NOMO-1 (cell line): ENCODE data around the gene FBF1.

Source experiments
- DNase-seq, 2 experiments: peaks; one replicate each; lab custom pipeline; 2025; ENCODE audit not compliant: unreplicated experiment in 2 of 2; lab: John Stamatoyannopoulos, UW

The FBF1 gene

DNA sequence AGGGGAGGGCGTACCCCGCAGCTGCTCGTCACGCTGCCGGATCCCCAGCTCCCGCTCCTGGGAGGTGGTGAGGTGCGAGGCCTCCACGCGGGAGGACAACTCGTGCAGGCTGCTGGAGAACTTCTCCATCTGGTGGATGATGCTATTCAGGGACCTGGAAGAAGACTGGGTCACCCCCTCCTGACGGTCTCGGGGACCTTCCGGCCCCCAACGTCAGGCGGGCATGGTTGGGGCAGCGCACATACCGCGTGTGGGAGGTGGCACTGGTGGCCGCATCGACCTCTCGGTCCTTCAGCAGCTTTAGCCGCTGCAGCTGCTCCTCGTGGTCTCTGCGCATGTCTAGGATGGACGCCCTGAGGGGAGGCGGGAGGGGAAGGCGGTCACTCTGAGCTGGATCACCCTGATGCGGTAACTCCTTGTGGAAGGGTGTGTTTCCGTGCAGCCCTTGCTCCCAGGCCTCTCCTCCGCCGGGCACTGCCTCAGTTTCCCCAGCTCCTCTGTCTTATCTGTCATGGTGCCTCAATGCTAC is 22.9 kb downstream of the FBF1 start:
- no peak for DNase-seq

- no peak for DNase-seq
Observed at GRCh38 chr17:75917141-75917916, 23.5 kb downstream of the FBF1 start.

GRCh38 chr17:75915268-75915667 is 25.6 kb downstream of the FBF1 start:
- DNase-seq: no peak

- DNase-seq: no peak
Observed at GRCh38 chr17:75914643-75915267, 26.1 kb downstream of the FBF1 start.

GRCh38 chr17:75913537-75914210 is 27.2 kb downstream of the FBF1 start:
- DNase-seq: no peak

GRCh38 chr17:75910699-75911098 is 30.1 kb downstream of the FBF1 start:
- no peak for DNase-seq

DNA sequence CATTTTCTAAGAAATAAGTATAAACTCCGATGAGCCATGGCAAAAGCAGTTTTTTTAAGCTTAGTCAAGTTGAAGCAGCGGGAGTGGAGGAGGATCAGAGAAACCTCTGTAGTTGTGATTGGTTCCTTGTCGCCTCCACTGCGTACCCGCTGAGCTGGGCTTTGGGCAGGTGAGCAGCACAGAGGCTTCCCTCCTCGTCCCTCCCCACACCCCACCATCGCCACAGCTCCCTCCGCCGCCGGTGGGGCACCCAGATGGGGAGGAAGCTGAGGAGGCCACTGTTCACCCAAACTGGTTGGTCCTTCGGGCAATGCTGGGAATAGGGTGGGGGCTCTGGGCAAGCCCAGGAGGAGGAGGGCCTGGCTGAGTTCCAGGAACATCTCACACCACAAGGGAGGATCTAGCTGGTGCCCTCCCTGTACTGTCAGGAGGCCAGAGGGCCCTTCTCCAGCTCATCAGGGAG is 31.0 kb downstream of the FBF1 start:
- no peak for DNase-seq

GRCh38 chr17:75909051-75909811 is 31.6 kb downstream of the FBF1 start:
- DNase-seq: no peak

DNA sequence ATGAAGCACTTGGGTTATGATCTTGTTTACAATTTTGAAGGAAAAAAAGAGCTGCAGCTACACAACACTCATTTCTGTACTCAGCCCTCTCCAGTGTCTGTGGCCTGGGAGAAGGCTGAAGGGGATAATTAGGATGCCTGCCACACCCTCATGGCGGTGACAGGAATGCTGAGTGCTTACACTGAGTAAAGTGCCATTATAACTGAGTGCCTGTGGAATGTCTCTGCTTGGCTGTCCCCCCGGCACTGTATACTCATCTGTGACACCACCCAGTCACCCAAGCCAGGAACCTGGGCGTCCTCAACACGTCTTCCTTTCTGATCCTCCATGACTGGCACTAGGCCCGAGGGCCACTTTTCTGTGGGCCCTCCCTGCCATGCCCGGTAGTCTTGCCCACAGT is 32.6 kb downstream of the FBF1 start:
- no peak for DNase-seq

GRCh38 chr17:75906143-75906884 is 34.5 kb downstream of the FBF1 start:
- DNase-seq: no peak

- peak; percentile 96 for DNase-seq
Observed at GRCh38 chr17:75904749-75905521, 35.9 kb downstream of the FBF1 start, which contains the start of gene MRPL38. TSS of gene MRPL38 (minus strand) at chr17:75904884. CDS start at chr17:75904875, 9 bp downstream.

DNA sequence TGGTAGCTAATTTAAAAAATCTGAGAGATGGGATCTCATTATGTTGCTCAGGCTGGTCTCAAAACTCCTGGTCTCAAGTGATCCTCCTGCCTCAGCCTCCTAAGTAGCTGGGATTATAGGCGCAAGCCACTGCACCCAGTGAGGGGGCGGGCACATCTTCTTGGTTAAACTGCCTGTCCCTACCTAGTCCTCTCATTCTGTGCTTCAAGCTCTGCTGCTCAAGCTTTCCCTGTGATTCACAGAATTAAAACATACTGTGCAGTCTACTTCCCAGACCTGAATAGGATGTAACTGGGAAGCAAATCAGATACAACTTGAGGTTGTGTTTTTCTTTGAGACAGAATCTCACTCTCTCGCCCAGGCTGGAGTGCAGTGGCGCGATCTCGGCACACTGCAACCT is 38.4 kb downstream of the FBF1 start:
- DNase-seq: no peak

DNA sequence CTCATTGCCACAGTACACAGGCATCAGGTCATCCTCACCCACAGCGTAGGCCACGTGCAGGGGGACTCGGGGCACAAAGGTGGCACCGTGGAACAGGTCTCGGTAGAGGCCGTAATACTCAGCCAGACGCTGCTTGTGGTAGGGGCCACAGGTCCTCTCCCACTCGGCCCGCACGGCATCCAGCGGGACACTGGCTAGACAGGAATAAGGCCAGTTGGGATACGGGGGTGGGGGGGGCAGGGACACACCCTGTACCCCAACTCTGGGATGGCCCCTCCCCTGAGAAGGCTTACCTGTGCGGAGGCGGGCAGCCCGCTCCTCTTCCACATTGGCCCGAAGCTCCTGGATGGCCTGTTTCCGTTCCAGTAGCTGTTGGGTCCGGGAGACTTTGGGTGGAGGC is 39.1 kb downstream of the FBF1 start:
- DNase-seq: no peak

GRCh38 chr17:75900691-75901533 is 39.9 kb downstream of the FBF1 start:
- no peak for DNase-seq

DNA sequence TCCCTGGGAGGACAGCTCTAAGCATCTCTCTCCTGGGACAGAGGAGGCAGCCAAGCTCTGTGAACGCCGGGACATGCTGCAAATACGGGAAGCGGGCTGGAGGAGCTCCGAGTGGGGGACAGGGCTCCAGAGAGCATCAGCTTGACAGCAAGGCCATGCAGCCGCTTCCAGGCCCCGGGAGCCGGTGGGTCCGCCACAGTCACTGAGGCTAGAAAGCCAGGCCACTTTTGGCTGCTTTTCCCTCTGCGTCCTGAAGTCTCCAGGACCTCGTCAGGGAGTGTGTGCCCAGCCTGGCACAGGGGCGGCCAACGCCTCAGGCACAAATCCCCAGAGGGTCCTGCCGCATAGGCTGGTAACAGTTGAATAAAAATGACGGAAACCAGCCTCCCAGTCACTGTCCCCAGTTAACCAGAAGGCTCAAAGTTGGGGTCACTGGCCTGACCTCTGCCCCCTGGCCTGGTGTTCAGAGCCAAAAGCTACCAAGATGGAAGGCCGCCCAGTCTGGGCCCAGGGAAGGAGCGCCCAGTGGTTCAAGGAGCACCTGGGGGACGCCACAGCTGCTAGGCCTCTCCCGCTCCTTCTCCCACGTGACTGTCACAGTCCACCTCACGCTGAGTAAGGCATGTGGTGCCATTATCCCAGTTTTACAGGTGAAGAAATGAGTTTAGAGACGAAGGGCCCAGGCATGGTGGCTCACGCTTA is 40.9 kb downstream of the FBF1 start:
- no peak for DNase-seq

GRCh38 chr17:75899353-75899752 is 41.5 kb downstream of the FBF1 start:
- no peak for DNase-seq

GRCh38 chr17:75898791-75899190 is 42.1 kb downstream of the FBF1 start:
- DNase-seq: no peak

DNA sequence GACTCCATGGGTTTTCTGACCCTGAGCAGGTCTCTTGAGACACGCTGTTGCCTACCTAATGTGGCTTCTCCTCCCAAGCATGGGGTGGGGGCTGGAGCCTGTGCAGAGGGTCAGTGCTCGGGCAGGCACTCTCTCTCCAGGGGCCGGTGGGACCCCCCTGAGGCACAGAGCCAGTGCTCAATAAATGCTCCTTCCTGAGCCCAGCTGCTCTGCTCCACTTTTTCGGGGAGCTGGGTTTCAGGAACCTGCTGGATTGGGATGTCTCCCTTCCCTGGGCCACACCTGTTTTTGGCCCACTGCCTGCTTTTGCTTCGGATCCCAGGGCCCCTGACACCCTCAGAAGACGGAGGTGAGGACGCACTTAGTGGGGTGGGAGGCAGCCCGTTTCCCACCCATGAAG is 42.8 kb downstream of the FBF1 start:
- no peak for DNase-seq
